Fibroblast of skin of abdomen (primary cell): ENCODE measurements around the gene APBB3. TPM values are rescaled to one million over a fixed set of nuclear protein-coding genes. Genes with fewer than 3 reads are reported as not detected.
"Not testable (repeated sequence)": the region's sequence is repeated elsewhere in the genome, so short reads cannot be mapped to it uniquely, and the experiment has no call there.

ENCODE experiments used
- DNase-seq: peaks from one replicate; pipeline ENCODE4 v3.0.0-alpha.2; 2013
- polyA plus RNA-seq, 2 experiments: library from polyadenylated mRNA; unstranded; fragments of 120-200 nt; gene quantifications; one replicate each; pipeline ENCODE4 v1.2.1, GENCODE V29; 2013; ENCODE audit not compliant: insufficient read length in 2 of 2

The APBB3 gene
- polyA plus RNA-seq (2013, experiment 1 of 2; ENCODE audit: insufficient read length): 17.3 TPM
- polyA plus RNA-seq (2013, experiment 2 of 2; ENCODE audit: insufficient read length): 18.3 TPM

- peak; percentile 99 for DNase-seq
Observed at GRCh38 chr5:140564196-140565023, at the start of gene APBB3, which contains the start of gene SLC35A4. TSS of gene APBB3 (minus strand) at chr5:140564598. CDS start at chr5:140564245, 353 bp downstream. TSS of gene SLC35A4 (plus strand) at chr5:140564828. CDS start at chr5:140567170, 2,342 bp downstream.

DNA sequence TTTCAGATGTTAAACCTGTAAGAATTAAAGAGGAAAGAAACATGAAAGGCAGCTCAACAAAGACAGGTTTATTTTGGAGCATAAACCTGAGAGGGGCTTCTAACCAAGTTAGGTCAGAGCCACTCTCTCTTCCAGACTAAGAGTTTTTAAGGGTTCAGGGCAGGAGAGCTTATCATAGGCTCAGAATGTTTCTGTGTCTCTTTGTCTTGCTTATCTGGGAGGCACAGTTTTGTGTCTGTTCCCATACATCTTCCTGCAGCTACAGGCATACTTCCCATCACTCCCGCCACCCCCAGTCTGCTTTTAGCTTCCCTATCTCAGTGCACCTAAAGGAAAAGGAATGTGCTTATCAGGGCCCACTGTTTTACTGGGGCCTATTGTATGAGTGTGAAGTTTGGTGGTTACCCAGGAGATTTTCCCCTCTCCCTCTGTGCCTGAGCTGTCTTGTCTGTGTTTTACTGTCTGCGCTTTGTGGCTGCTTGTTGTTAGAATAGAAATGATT, 46.7 kb upstream of the APBB3 start:
- DNase-seq: no peak

GRCh38 chr5:140609126-140609525, 44.7 kb upstream of the APBB3 start:
- DNase-seq: no peak

DNA sequence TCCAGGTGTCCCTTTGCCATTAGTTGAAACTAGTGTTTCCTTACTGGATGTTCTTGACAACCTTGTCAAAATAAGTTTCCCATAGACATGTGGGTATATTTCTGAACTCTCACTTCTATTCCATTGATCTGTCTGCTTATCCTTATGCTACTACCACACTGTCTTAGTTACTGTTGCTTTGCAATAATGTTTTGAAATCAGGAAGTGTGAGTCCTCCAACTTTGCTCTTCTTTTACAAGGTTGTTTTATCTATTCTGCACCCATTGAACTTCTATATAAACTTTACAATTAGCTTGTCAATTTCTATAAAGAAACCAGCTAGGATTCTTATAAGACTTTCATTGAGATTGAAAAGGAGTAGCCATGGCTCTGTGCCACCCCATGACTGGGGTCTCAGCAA, 44.3 kb upstream of the APBB3 start:
- no peak for DNase-seq

DNA sequence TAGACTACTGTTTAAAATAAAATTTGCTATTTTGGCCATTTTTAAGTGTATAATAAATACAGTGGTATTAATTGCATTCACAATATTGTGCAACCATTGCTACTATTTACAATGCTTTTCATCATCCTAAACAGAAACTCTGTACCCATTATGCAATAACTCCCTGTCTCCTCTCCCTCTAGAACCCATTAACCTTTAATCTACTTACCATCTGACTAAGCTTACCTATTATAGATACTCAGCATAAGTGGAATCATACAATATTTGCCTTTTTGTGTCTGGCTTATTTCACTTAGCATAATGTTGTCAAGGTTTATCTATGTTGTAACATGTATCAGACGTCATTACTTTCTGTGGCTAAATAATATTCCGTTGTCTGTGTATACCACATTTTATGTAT, 42.6 kb upstream of the APBB3 start:
- no peak for DNase-seq

DNA sequence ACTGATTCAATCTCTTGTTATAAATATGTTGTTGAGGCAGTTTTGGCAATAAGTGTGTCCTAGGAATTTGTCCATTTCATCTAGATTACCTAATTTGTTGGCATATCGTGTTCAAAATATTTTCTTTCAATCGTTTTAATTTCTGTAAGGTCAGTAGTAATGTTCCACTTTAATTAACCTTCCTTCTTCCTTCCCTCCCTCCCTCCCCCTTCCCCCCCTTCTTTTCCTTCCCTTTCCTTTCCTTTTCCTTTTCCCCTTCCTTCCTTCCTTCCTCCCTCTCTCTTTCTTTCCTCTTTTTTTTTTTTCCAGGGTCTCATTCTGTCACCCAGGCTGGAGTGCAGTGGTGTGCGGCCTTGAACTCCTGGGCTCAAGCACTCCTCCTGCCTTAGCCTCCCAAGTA, 41.5 kb upstream of the APBB3 start:
- DNase-seq: no peak

DNA sequence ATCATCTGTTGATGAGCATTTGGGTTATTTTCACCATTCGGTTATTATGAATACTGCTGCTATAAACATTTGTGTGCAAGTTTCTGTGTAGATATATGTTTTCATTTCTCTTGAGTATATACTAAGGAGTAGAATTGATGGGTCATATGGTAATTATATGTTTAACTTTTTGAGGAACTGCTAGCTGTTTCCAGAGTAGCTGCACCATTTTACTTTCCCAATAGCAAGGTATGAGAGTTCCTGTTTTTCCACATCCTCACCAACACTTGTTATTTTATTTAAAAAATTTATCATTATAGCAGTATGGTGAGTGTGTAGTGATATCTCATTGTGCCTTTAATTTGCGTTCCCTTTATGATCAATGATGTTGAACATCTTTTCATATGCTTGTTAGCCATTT, 39.3 kb upstream of the APBB3 start:
- DNase-seq: no peak

- DNase-seq: not testable (repeated sequence)
Observed at GRCh38 chr5:140603446-140603698, 39.0 kb upstream of the APBB3 start.

DNA sequence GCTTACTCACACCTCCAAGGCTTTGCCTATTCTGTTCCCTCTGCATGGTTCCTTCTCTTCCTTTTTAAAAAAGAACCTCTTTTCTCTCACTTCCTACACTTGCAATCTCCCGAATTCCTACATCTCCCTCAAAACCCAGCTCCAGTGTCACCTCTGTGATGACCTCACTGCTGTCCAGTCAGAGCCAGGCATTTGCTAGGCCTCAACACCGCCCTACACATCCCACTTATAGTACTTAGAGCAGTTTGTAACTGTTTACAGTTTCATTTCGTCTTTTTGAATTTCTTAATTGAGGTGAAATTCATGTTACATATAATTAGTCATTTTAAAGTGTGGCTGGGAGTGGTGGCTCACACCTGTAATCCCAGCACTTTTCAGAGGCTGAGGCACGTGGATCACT, 37.7 kb upstream of the APBB3 start:
- DNase-seq: no peak

GRCh38 chr5:140600096-140600495, 35.7 kb upstream of the APBB3 start:
- DNase-seq: no peak

DNA sequence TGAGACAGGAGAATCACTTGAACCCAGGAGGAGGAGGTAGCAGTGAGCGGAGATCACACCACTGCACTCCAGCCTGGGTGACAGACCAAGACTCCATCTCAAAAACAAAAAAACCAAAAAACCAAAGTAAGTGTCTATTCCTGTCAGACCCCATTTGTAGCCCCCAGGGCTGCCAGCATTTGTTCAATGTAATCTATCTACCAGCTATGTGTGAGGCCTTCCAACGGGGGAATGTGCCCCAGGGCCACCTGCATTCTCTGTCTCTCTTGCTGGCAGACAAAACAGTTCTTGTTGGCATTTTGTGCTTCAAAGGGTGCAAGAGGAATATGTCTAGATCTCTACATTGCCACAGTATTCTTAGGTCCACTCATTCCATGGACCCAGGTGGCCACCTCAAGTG, 34.4 kb upstream of the APBB3 start:
- no peak for DNase-seq

DNA sequence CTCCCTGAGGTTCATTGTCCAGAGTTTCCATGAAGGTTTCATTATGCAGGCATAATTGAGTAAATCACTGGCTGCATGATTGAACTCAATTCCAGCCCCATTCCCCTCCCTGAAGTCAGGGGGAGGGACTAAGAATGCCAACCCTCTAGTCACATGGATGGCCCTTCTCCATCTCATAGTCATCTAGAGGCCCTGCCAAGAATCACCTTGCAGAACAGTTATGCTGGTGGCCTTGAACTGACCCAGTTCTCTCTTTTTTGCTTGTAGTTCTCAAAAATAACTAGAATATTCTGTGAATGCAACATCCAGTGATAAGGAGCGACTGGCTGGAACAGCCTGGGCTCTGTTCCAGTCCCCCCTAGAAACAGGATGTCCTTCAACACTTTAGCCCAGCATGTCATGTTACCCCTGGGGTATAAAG, 31.9 kb upstream of the APBB3 start:
- no peak for DNase-seq

DNA sequence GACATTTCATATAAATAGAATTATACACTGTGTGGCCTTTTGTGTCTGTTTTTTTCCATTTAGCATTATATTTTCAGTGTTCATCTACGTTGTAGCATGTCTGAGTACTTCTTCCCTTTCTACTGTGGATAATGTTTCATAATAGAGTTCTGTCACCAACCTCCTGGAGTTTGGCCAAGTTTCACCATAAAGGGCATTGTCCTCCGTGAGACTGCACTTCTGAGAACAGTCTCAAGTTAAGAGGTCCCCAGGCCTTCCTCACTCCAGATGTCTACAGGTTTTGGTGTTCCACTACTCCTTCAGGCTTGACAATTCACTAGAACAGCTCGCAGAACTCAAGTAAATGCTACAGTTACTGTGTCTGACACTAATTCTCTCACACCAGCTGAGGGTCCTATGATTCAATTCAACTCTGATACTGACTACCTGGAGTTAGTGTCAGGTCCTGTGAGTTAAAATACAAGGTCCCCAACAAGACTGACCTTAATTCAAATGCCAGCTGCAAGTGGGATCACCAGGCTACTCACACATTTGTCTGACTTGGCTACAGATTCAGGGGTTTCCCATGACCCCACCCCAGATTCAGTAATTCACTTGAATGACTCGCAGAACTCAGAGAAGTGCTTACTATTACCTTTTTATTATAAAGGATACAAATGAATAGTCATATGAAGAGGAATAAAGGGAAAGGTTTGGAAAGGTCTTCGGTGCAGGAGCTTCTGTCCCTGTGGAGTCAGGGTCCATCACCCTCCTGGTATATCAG, 31.3 kb upstream of the APBB3 start:
- no peak for DNase-seq

DNA sequence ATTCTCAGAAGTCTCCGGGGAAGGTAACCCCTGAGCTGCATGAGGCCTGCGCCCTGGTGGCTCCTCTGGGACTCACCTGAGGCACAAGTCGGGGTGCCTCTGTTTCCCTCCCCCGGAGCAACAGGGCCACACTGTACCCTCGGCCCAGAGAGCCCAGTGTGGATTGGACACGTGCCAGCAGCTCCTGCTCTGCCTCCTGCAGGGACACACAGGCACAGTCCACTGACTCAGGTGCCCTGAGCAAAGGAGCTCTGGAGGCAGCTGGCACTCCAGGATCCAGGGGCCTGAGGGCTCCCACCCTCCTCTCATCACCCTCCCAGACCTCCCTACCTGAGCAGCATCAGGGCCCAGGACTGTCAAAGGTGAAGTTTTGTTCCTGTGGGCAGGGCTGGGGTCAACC, 29.8 kb upstream of the APBB3 start:
- DNase-seq: no peak

- DNase-seq: not testable (repeated sequence)
Observed at GRCh38 chr5:140593070-140593469, 28.7 kb upstream of the APBB3 start.

DNA sequence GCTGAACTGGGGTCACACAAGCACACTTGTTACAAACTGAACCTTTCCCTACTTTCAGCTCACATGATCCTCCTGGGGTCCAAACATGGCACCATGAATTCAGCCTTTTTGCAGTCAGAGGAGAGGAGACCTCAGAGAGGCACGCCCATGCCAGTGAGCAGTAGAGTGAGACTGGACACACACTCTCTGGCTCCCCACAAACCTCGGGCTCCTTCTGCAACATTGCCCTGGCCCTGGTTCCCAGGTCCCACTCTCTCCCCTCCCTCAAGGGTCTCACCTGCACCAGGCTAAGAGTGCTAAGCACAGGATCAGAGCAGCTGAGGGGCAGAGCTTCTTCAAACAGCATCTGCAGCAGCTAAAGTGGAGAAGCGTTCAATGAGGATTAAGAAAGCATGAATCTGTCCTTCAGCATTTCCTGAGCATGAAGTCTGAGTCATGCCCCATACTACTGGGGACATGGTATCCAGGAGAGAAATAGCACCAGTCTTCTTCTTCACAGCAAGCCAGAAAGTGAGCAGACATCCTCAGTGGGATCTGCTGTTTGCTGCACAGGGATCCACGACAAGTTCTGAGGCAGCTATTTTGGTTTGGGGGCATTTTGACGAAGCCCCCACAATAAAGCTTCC, 27.5 kb upstream of the APBB3 start:
- DNase-seq: peak; percentile 42

DNA sequence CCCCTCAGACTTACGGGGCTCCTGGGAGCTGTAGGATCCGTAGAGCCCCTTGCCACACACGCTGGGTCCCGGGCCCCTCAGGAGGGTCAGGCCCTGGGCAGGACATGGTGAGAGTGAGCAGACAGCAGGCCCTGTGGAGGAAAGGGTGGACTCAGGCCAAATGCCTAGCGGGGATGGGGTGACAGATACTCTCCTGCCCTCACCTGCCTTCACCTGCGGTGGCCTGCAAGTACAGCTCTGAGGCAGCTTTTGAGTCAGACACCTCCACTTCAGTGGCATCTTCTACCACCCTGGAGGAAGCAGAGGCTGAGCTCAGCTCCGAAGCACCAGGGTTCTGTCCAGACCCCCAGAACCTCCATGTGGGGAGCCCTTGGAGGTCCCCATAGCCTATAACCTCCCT, 26.5 kb upstream of the APBB3 start:
- no peak for DNase-seq

- no peak for DNase-seq
Observed at GRCh38 chr5:140588311-140589070, 24.1 kb upstream of the APBB3 start.

DNA sequence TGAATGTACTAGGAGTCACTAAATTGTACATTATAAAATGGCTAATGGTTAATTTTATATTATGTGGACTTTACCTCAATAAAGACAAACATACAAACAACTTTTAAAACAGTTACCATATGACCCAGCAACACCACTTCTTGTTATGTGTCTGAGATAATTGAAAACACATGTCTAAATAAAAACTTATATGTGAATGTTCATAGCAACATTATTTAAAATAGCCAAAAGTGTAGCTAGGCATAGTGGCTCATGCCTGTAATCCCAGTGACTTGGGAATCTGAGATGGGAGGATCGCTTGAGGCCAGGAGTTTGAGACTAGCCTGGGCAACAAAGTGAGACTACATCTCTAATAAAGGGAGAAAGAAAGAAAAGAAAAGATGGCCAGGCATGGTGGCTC, 23.1 kb upstream of the APBB3 start:
- no peak for DNase-seq

GRCh38 chr5:140579188-140579747, 14.9 kb upstream of the APBB3 start:
- DNase-seq: not testable (repeated sequence)

- no peak for DNase-seq
Observed at GRCh38 chr5:140576776-140577201, 12.4 kb upstream of the APBB3 start.

DNA sequence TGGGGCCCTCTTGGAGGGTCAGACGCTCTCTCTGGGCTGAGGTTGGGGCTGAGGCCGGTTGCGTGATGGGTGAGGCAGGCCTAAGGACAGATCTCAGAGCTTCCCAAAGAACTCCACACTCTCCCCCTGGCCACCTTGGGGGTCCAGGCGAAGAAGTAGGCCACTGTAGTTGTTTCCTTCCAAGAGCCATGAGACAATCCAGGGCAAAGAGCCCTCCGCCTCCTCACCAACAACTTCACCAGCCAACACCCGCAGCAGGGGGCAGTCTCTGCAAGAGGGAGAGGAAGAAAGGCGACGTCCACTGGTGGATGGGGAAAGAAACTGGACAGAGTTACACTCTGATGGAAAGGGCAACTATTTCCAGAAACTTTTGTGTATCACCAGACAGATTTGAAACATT, 10.9 kb upstream of the APBB3 start:
- no peak for DNase-seq
